Kidney (tissue), 14 donors: Measurements from ENCODE around the gene RNASE8. TPM values are rescaled to one million over a fixed set of nuclear protein-coding genes. Genes with fewer than 3 reads are reported as not detected.
A peak's percentile ranks its signal among the peaks of the same experiment; 100 is the strongest.

ENCODE experiments used
- DNase-seq, 5 donors: peaks; one replicate each; pipeline ENCODE4 v3.0.0-alpha.2; 2013 to 2020
- FAIRE-seq: peaks from 2 replicates; lab custom pipeline; 2012; peaks lifted over from hg19 to GRCh38; lab: Jason Lieb, UNC
- H3K27ac ChIP-seq, 2 donors: one replicate each; pipeline ENCODE4 v1.7.0; 2013; ENCODE audit warnings: low read depth in 2 of 2, low read length in 2 of 2, inconsistent platforms in 1 of 2
- H3K27me3 ChIP-seq: one replicate; pipeline ENCODE4 v1.7.1; 2013; ENCODE audit warnings: low read length, inconsistent platforms; ENCODE audit not compliant: control insufficient read depth, insufficient read depth
- H3K36me3 ChIP-seq, 3 donors: one replicate each; pipeline versions ENCODE4 v1.7.0 to v1.7.1; 2013; ENCODE audit warnings: low read length in 3 of 3, control low read depth in 1 of 3, inconsistent platforms in 1 of 3; ENCODE audit not compliant: insufficient read depth in 3 of 3, control insufficient read depth in 2 of 3
- H3K4me1 ChIP-seq, 3 donors: one replicate each; pipeline versions ENCODE4 v1.7.0 to v1.7.1; 2013; ENCODE audit warnings: low read length in 3 of 3, inconsistent platforms in 1 of 3, low read depth in 1 of 3; ENCODE audit not compliant: control insufficient read depth in 2 of 3, insufficient read depth in 2 of 3
- H3K4me3 ChIP-seq, 3 donors: one replicate each; pipeline versions ENCODE4 v1.7.0 to v1.8.1; 2013; ENCODE audit warnings: low read length in 3 of 3, control low read depth in 1 of 3, inconsistent platforms in 1 of 3
- H3K9ac ChIP-seq, 3 donors: one replicate each; pipeline versions ENCODE4 v1.7.0 to v1.7.1; 2013; ENCODE audit warnings: low read length in 3 of 3, control low read depth in 1 of 3, inconsistent platforms in 1 of 3
- H3K9me3 ChIP-seq, 3 donors: one replicate each; pipeline versions ENCODE4 v1.7.0 to v1.7.1; 2013; ENCODE audit warnings: low read length in 3 of 3, control low read depth in 1 of 3, inconsistent platforms in 1 of 3; ENCODE audit not compliant: control insufficient read depth in 2 of 3, insufficient read depth in 1 of 3
- intact Hi-C: fragments of 100-400 bp; cut with DNase I; formaldehyde crosslinking; loops from one replicate; pipeline ENCODE4 v1.11.1; 2022
- polyA plus RNA-seq: library from polyadenylated mRNA; stranded (reverse); fragments of 350-450 nt; fragmentation: Illumina TruSeq; extraction: RNeasy Lipid Tissue Mini Kit (QIAGEN cat#74804); gene quantifications from one replicate; pipeline ENCODE4 v1.2.3, GENCODE V29; 2014; ENCODE audit warnings: low read depth, low replicate concordance; ENCODE audit not compliant: insufficient read depth
- total RNA-seq: library from RNA; stranded (reverse); fragmentation: NEBNext Ultra II Directional; extraction: Animal tissue kit (Norgen Biotek cat#: 25700); gene quantifications from one replicate; pipeline ENCODE4 v1.2.1, GENCODE V29; 2021
- TF ChIP-seq, protein P1 (sequence below): IDR thresholded peaks from 3 replicates; pipeline ENCODE4 v1.5.1; 2012; ENCODE audit warnings: mild to moderate bottlenecking, moderate library complexity, borderline replicate concordance; ENCODE audit not compliant: insufficient read depth; ENCODE audit errors: extremely low read depth
- donor health status: control.
- donor health status: control.
- donor health status: control.
- donor health status: control.
- donor health status: control.
- donor health status: DM: yes; HTN: yes; CAD: no.
- donor health status: Normal renal cell carcinoma (clear cell type).

The RNASE8 gene
- total and polyA plus RNA-seq, 2 donors from 2014 or later = not detected

DNA sequence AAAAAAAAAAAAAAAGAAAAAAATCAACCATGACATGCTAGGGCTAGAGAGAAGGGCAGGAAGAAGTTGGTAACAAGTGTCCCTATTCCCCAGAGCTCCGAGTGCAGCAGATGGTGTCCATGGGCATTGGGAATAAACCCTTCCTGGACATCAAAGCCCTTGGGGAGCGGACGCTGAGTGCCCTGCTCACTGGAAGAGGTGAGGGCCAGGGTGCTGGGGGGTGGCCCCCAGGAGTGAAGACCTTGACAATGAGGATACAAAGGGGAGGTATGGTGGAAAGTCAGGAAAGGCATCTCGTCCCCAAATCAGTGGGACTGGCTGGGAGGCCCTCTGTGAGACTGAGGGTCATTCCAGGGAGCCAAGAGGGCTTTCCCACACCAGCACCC is 29.3 kb downstream of the RNASE8 start:
- Histone ChIP-seq H3K36me3 (peaks cover 5 to 41% (median 10%) of the 10 kb centered on the region in 3 donors), H3K4me1 (no peaks in the 10 kb centered on the region), H3K4me3 (no peak overlapping the region), H3K27me3 (no peaks in the 10 kb centered on the region), H3K27ac (no peak overlapping the region), H3K9me3 (no peaks in the 10 kb centered on the region), H3K9ac (no peak overlapping the region)
- intact Hi-C loops = loop anchor here (10.0 kb wide), 1 partner anchor 72 kb away; no protein-coding TSS in a partner anchor
- no peak for DNase-seq
- TF ChIP-seq, protein P1, sequence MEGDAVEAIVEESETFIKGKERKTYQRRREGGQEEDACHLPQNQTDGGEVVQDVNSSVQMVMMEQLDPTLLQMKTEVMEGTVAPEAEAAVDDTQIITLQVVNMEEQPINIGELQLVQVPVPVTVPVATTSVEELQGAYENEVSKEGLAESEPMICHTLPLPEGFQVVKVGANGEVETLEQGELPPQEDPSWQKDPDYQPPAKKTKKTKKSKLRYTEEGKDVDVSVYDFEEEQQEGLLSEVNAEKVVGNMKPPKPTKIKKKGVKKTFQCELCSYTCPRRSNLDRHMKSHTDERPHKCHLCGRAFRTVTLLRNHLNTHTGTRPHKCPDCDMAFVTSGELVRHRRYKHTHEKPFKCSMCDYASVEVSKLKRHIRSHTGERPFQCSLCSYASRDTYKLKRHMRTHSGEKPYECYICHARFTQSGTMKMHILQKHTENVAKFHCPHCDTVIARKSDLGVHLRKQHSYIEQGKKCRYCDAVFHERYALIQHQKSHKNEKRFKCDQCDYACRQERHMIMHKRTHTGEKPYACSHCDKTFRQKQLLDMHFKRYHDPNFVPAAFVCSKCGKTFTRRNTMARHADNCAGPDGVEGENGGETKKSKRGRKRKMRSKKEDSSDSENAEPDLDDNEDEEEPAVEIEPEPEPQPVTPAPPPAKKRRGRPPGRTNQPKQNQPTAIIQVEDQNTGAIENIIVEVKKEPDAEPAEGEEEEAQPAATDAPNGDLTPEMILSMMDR = no peak
- FAIRE-seq = no peak

DNA sequence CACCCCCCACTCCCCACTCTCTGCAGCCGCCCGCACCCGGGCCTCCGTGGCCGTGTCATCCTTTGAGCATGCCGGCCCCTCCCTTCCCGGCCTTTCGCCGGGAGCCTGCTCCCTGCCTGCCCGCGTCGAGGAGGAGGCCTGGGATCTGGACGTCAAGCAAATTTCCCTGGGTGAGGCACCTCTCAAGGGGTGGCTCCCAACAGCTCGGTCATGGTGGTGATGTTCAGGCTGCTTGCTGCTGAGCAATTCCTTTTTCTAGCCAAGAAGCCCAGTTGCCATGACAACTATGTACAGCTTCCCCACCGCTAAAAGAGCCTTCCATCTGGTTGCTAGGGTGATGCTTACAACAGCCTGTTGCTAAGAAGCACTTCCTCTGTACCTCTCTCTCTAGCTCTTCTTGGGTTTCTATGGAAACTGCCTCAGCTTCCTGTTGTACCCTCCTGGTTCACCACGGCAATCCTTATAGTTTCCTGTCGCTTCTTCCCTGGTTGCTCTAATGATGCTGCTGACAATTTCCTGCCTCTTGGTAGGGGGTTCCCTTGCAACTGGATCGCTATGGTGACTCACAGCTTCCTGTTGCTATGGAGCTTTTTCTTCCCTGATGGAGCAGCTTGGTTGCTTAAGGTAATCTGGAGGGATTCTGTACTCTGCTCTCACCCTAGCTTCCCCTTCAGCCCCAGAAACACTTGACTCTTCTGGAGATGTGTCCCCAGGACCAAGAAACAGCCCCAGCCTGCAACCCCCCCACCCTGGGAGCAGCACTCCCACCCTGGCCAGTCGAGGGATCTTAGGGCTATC is 29.9 kb downstream of the RNASE8 start:
- intact Hi-C loops = loop anchor here (10.0 kb wide), 1 partner anchor 73 kb away; no protein-coding TSS in a partner anchor
- TF ChIP-seq, protein P1 = no peak
- peak in 3 of 5 donors; percentile 50 to 68 (median 60) for DNase-seq
- peaks cover 3 to 35% (median 10%) of the 10 kb centered on the region in 3 donors for H3K36me3 ChIP-seq
- no peaks in the 10 kb centered on the region for H3K9me3 ChIP-seq
- no peak overlapping the region for H3K9ac ChIP-seq
- no peak for FAIRE-seq
- no peak overlapping the region for H3K27ac ChIP-seq
- H3K27me3 ChIP-seq = no peaks in the 10 kb centered on the region
- no peak overlapping the region for H3K4me3 ChIP-seq
- no peaks in the 10 kb centered on the region for H3K4me1 ChIP-seq

DNA sequence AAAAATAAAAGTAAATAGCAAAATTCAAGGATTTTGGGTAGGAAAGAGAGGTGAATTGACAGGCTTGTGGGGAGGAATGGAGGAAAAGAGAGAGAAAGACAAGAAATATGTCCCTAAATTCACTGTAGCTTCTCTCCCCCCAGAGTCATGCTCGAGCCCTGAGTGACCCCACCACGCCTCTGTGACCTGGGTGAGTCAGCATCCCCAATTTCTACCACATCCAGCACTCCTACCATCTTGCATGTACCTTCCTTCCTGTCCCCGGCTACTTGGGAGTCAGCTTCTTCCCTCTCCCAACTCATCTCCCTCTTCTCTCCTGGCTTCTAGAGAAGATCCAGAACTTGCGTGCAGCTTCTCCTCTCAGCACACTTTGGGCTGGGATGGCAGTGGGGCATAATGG is 31.1 kb downstream of the RNASE8 start:
- Histone ChIP-seq H3K9ac (no peak overlapping the region), H3K36me3 (peaks cover 2 to 30% (median 10%) of the 10 kb centered on the region in 3 donors), H3K9me3 (no peaks in the 10 kb centered on the region), H3K27me3 (no peaks in the 10 kb centered on the region), H3K4me3 (no peak overlapping the region), H3K4me1 (peaks cover 0 to 7% (median 4%) of the 10 kb centered on the region in 3 donors), H3K27ac (no peak overlapping the region)
- TF ChIP-seq, protein P1 = no peak
- DNase-seq = no peak
- intact Hi-C loops = loop anchor here (10.0 kb wide), 1 partner anchor 74 kb away; no protein-coding TSS in a partner anchor
- FAIRE-seq = no peak
